ENCODE results near the gene MAPK11.

MAPK11 gene

GRCh38 chr22:50307890-50308596 is 37.9 kb upstream of the MAPK11 start:
- no peak for DNase-seq

- DNase-seq = no peak
Observed at GRCh38 chr22:50306753-50307749, 36.9 kb upstream of the MAPK11 start, which contains the start of gene PLXNB2. Gene PLXNB2 (minus strand): TSS chr22:50307646. CDS start chr22:50290584, 17,062 bp downstream.

- DNase-seq = no peak
Observed at GRCh38 chr22:50305923-50306566, 35.9 kb upstream of the MAPK11 start.

GRCh38 chr22:50305393-50305922 is 35.3 kb upstream of the MAPK11 start:
- no peak for DNase-seq

- no peak for DNase-seq
Observed at GRCh38 chr22:50304528-50305392, 34.6 kb upstream of the MAPK11 start.

- no peak for DNase-seq
Observed at GRCh38 chr22:50303848-50304527, 33.8 kb upstream of the MAPK11 start.

- no peak for DNase-seq
Observed at GRCh38 chr22:50303515-50303847, 33.3 kb upstream of the MAPK11 start.

GRCh38 chr22:50302564-50302963 is 32.4 kb upstream of the MAPK11 start:
- DNase-seq = no peak

GRCh38 chr22:50302041-50302541 is 31.9 kb upstream of the MAPK11 start:
- DNase-seq = no peak

GRCh38 chr22:50301581-50301991 is 31.4 kb upstream of the MAPK11 start:
- no peak for DNase-seq

GRCh38 chr22:50300620-50301257 is 30.6 kb upstream of the MAPK11 start:
- no peak for DNase-seq

GRCh38 chr22:50299785-50300619 is 29.8 kb upstream of the MAPK11 start:
- no peak for DNase-seq

GRCh38 chr22:50298937-50299784 is 29.0 kb upstream of the MAPK11 start:
- no peak for DNase-seq

GRCh38 chr22:50298266-50298637 is 28.1 kb upstream of the MAPK11 start:
- no peak for DNase-seq

GRCh38 chr22:50297510-50298265 is 27.5 kb upstream of the MAPK11 start:
- DNase-seq = no peak

GRCh38 chr22:50296658-50297490 is 26.7 kb upstream of the MAPK11 start:
- DNase-seq = no peak

- no peak for DNase-seq
Observed at GRCh38 chr22:50294319-50294656, 24.1 kb upstream of the MAPK11 start.

All from stimulated activated CD4-positive, alpha-beta T cell treated with anti-CD3 and anti-CD28 coated beads, Interleukin-4, amount 100 ng/mL, for 24 hours (primary cell).